ENCODE data around the gene LRBA. TPM values are rescaled to one million over a fixed set of nuclear protein-coding genes. Genes with fewer than 3 reads are reported as not detected.
A peak's percentile ranks its signal among the peaks of the same experiment; 100 is the strongest.

Gene LRBA
- polyA plus RNA-seq, 2 of the 4 experiments (the other 2 are of a cell fraction), result 10.7 to 25.1 TPM

DNA sequence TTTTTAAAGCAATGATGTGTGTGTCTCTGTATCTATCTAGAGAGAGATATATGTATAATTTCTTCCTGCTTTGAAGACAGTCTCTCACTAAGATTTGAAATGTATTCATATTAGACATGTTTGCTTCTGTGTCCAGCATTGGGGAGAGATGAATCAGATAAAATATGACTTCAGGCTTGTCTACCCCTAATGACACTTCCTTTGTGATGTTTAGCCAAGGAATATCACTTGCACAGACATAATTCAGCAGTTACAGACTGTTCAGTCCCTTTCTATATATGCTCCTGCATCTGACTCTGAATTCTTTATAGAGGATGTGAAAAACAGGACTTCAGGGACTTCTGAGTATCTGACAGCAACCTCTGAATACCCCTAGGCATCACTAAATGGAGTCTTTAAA is 778.5 kb downstream of the LRBA start:
- H3K4me1 ChIP-seq, result peaks cover 60% of the 10 kb centered on the region
- TF ChIP-seq GATA3 (IDR thresholded peaks at IDR 0.05; ENCODE audit: borderline replicate concordance) (peak; percentile 66), FOSL2 (IDR thresholded peaks at IDR 0.05) (no peak), FOSL2 (CRISPR knock-in tag; IDR thresholded peaks at IDR 0.05) (peak; percentile 35), TFCP2L1 (CRISPR knock-in tag; IDR thresholded peaks at IDR 0.05) (no peak)
- TF ChIP-seq, protein P1, sequence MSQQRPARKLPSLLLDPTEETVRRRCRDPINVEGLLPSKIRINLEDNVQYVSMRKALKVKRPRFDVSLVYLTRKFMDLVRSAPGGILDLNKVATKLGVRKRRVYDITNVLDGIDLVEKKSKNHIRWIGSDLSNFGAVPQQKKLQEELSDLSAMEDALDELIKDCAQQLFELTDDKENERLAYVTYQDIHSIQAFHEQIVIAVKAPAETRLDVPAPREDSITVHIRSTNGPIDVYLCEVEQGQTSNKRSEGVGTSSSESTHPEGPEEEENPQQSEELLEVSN (IDR thresholded peaks at IDR 0.05; ENCODE audit: borderline replicate concordance, low read depth), result 0 out of 2 replicates have a peak, but pooled peaks have one; percentile 16
- peak in 1 of 2 experiments; percentile 55 for DNase-seq (ENCODE audit: low read depth in 1 of 2, low spot score in 1 of 2)
- POLR2A ChIA-PET, result no interaction called here
- no peak overlapping the region for H3K4me3 ChIP-seq
- peak overlapping the region; percentile 82 for H3K4me2 ChIP-seq
- peak overlapping the region; percentile 85 to 88 for H3K27ac ChIP-seq
- H3K9me3 ChIP-seq, result no peaks in the 10 kb centered on the region
- CTCF ChIA-PET, result interaction anchor here (1.3 kb wide), 1 partner anchor 8 kb away, joined by 3 read pairs; no protein-coding TSS in a partner anchor
- ATAC-seq, result peak; percentile 71 to 82
- no peak for FAIRE-seq

DNA sequence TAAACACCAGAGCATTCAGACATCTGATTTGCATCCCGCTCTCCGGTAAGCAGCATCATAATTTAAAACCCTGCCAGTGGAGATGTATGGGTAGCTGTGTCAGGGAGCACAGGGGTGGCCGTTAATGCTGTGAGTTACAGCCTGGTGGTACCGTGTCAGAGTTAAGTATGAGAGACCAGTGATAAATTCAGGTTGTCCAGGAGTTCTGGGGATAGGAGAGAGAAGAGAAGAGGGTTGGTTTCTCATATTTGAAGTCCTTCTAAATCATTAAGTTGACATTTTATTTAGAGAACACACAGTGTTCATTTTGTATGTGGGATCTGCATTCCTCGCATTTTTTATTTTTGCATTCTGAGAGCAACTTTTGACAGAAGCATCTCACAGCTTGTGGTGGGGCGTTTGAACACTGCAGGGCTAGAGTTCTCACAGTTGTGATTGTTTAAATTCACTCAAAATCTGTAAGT is 779.2 kb downstream of the LRBA start:
- Histone ChIP-seq H3K4me1 (peaks cover 67% of the 10 kb centered on the region), H3K27ac (peak overlapping the region; percentile 85 to 88), H3K9me3 (no peaks in the 10 kb centered on the region), H3K4me3 (no peak overlapping the region), H3K4me2 (peak overlapping the region; percentile 82)
- ChIA-PET CTCF (interaction anchor here (1.3 kb wide), 2 partner anchors 9 to 225 kb away, joined by 3 to 4 read pairs; no protein-coding TSS in a partner anchor), POLR2A (no interaction called here)
- DNase-seq (ENCODE audit: low read depth in 1 of 2, low spot score in 1 of 2), result no peak
- TF ChIP-seq NR3C1 (IDR thresholded peaks at IDR 0.05) (no peak), JUNB (IDR thresholded peaks at IDR 0.05) (no peak), RARB (CRISPR knock-in tag; IDR thresholded peaks at IDR 0.05) (no peak), CHD4 (IDR thresholded peaks at IDR 0.05; ENCODE audit: borderline replicate concordance) (no peak), FOXS1 (CRISPR knock-in tag; IDR thresholded peaks at IDR 0.05) (no peak), JUN (IDR thresholded peaks at IDR 0.05) (no peak), TP53 (CRISPR knock-in tag; IDR thresholded peaks at IDR 0.05) (no peak), CBX8 (IDR thresholded peaks at IDR 0.05) (no peak)
- TF ChIP-seq, protein P2, sequence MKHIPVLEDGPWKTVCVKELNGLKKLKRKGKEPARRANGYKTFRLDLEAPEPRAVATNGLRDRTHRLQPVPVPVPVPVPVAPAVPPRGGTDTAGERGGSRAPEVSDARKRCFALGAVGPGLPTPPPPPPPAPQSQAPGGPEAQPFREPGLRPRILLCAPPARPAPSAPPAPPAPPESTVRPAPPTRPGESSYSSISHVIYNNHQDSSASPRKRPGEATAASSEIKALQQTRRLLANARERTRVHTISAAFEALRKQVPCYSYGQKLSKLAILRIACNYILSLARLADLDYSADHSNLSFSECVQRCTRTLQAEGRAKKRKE (CRISPR knock-in tag; IDR thresholded peaks at IDR 0.05; ENCODE audit: low read depth), result no peak
- TF ChIP-seq, protein P3, sequence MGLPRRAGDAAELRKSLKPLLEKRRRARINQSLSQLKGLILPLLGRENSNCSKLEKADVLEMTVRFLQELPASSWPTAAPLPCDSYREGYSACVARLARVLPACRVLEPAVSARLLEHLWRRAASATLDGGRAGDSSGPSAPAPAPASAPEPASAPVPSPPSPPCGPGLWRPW (IDR thresholded peaks at IDR 0.05), result no peak
- TF ChIP-seq, protein P4, sequence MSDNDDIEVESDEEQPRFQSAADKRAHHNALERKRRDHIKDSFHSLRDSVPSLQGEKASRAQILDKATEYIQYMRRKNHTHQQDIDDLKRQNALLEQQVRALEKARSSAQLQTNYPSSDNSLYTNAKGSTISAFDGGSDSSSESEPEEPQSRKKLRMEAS (IDR thresholded peaks at IDR 0.05), result no peak
- FAIRE-seq, result no peak
- ATAC-seq, result peak; percentile 14 to 31; a peak in 3 of 6 replicates
- 57% methylated on average over 6 of the region's 6 CpGs for WGBS (ENCODE audit: missing lambda C conversion rate)

DNA sequence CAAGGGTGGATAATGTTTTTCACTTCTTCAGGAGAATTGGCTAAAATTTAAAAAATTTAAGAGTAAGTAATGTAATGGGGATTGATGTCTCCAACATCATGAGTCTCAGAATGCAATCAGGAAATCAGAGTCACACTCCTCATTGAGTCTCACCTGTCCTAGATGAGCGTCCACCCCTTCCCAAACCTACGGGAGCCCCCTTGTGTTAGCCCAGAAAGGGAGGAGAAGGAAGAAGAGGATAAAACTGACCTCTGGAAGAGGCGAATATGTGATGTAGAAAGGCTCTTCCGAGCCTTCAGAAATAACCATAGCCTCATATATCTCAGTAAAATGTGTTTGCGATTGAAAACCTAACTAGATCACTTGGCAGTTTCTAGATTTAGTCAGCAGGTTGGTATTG is 779.8 kb downstream of the LRBA start:
- Histone ChIP-seq H3K4me1 (peaks cover 73% of the 10 kb centered on the region), H3K4me3 (no peak overlapping the region), H3K4me2 (peak overlapping the region; percentile 82), H3K27ac (peak overlapping the region; percentile 85 to 88), H3K9me3 (no peaks in the 10 kb centered on the region)
- DNase-seq (ENCODE audit: low read depth in 1 of 2, low spot score in 1 of 2) (no peak), FAIRE-seq (no peak), ATAC-seq (no peak)
- WGBS (ENCODE audit: missing lambda C conversion rate), result 75% methylated on average over 5 of the region's 5 CpGs
- CTCF ChIA-PET, result interaction anchor here (1.3 kb wide), 2 partner anchors 9 to 224 kb away, joined by 3 to 4 read pairs; no protein-coding TSS in a partner anchor
- TF ChIP-seq CHD4 (IDR thresholded peaks at IDR 0.05; ENCODE audit: borderline replicate concordance) (no peak), ZNF302 (CRISPR knock-in tag; IDR thresholded peaks at IDR 0.05) (no peak), RAD21 (conservative IDR thresholded peaks at IDR 0.05 in 1 of 2, IDR thresholded peaks at IDR 0.05 in 1 of 2) (no peak), SMC3 (IDR thresholded peaks at IDR 0.05) (no peak), POLR2AphosphoS2 (conservative IDR thresholded peaks at IDR 0.05; ENCODE audit: low read length) (no peak), CHD2 (IDR thresholded peaks at IDR 0.05; ENCODE audit: low read length, partially characterized antibody) (no peak), MAZ (IDR thresholded peaks at IDR 0.05; ENCODE audit: borderline replicate concordance, low read depth, low read length) (no peak), NR3C1 (IDR thresholded peaks at IDR 0.05) (no peak), JUNB (IDR thresholded peaks at IDR 0.05) (no peak), HOXA7 (CRISPR knock-in tag; IDR thresholded peaks at IDR 0.05) (no peak), NFE2L2 (conservative IDR thresholded peaks at IDR 0.05; ENCODE audit: low read length) (no peak), RNF2 (IDR thresholded peaks at IDR 0.05; ENCODE audit: borderline replicate concordance, low read depth) (no peak), MAFK (IDR thresholded peaks at IDR 0.05; ENCODE audit: partially characterized antibody) (no peak), SREBF2 (IDR thresholded peaks at IDR 0.05) (no peak)
- TF ChIP-seq, protein P5, sequence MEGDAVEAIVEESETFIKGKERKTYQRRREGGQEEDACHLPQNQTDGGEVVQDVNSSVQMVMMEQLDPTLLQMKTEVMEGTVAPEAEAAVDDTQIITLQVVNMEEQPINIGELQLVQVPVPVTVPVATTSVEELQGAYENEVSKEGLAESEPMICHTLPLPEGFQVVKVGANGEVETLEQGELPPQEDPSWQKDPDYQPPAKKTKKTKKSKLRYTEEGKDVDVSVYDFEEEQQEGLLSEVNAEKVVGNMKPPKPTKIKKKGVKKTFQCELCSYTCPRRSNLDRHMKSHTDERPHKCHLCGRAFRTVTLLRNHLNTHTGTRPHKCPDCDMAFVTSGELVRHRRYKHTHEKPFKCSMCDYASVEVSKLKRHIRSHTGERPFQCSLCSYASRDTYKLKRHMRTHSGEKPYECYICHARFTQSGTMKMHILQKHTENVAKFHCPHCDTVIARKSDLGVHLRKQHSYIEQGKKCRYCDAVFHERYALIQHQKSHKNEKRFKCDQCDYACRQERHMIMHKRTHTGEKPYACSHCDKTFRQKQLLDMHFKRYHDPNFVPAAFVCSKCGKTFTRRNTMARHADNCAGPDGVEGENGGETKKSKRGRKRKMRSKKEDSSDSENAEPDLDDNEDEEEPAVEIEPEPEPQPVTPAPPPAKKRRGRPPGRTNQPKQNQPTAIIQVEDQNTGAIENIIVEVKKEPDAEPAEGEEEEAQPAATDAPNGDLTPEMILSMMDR (IDR thresholded peaks at IDR 0.05), result no peak
- TF ChIP-seq, protein P4 (IDR thresholded peaks at IDR 0.05), result no peak
- TF ChIP-seq, protein P6, sequence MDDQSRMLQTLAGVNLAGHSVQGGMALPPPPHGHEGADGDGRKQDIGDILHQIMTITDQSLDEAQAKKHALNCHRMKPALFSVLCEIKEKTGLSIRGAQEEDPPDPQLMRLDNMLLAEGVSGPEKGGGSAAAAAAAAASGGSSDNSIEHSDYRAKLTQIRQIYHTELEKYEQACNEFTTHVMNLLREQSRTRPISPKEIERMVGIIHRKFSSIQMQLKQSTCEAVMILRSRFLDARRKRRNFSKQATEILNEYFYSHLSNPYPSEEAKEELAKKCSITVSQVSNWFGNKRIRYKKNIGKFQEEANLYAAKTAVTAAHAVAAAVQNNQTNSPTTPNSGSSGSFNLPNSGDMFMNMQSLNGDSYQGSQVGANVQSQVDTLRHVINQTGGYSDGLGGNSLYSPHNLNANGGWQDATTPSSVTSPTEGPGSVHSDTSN (IDR thresholded peaks at IDR 0.05), result no peak
- TF ChIP-seq, protein P2 (CRISPR knock-in tag; IDR thresholded peaks at IDR 0.05; ENCODE audit: low read depth), result no peak
- POLR2A ChIA-PET, result no interaction called here

Measured in A549 (cell line).